Measurements from ENCODE around the gene PREP. TPM values are rescaled to one million over a fixed set of nuclear protein-coding genes. Genes with fewer than 3 reads are reported as not detected.
"Not testable (repeated sequence)": the region's sequence is repeated elsewhere in the genome, so short reads cannot be mapped to it uniquely, and the experiment has no call there.

The PREP gene
- total and polyA plus RNA-seq, 12 donors: 12.3 to 37.4 (median 26.8) TPM

DNA sequence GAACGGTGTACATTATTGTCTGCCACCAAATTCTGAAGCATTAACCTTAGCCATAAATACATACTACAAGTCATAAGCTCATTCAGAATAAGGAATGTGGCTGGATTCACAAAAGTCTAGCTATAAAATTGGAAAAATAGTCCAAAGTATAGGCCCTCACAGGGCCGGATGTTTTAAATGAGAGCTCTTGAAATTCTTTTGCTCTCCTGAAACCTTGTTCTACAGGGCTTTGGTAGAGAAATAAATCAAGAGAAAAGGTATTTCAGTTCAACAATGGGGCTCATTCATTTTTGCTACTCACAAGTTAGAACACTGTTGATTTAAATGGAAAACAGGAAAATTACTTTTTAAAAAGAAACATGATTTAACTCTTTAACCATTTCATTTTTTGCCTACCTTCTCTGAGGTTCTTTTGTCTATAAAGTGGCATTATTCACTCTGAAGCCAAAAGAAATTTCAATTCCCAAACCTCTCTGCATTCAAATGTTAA, 58.0 kb downstream of the PREP start:
- no peaks in the 10 kb centered on the region for H3K27me3 ChIP-seq
- DNase-seq (no peak), ATAC-seq (no peak)
- H3K27ac ChIP-seq: peak overlapping the region in 5 of 10 donors; percentile 58 to 77 (median 74)
- peaks cover 0 to 4% (median 0%) of the 10 kb centered on the region in 11 donors for H3K9me3 ChIP-seq
- H3K36me3 ChIP-seq: peaks cover 0 to 29% (median 3%) of the 10 kb centered on the region in 9 donors
- 79% methylated on average over 2 of the region's 2 CpGs for WGBS, 2 donors
- intact Hi-C loops (cut with DNase I): no loop called here
- H3K4me3 ChIP-seq: no peak overlapping the region
- peaks cover 0 to 16% (median 7%) of the 10 kb centered on the region in 9 donors for H3K4me1 ChIP-seq
- TF ChIP-seq CTCF (IDR thresholded peaks at IDR 0.05): no peak

DNA sequence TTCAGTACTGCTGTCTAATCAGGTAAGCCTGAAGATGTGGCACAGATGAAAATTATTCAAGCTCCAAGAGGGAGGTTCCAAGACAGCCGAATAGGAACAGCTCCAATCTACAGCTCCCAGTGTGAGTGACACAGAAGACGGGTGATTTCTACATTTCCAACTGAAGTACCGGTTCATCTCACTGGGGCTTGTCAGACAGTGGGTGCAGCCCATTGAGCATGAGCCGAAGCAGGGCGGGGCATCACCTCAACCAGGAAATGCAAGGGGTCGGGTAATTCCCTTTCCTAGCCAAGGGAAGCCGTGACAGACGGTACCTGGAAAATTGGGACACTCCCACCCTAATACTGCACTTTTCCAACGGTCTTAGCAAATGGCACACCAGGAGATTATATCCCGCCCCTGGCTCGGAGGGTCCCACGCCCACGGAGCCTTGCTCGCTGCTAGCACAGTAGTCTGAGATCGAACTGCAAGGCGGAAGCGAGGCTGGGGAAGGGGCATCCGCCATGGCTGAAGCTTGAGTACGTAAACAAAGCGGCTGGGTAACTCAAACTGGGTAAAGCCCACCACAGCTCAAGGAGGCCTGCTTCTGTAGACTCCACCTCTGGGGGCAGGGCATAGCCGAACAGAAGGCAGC, 64.4 kb downstream of the PREP start:
- H3K4me1 ChIP-seq; H3K9me3 ChIP-seq; H3K27me3 ChIP-seq; DNase-seq; H3K27ac ChIP-seq; H3K36me3 ChIP-seq; intact Hi-C loops (cut with DNase I); H3K4me3 ChIP-seq; ATAC-seq: not testable (repeated sequence)
- 92 to 97% methylated on average over 21 of the region's 21 CpGs for WGBS, 2 donors

DNA sequence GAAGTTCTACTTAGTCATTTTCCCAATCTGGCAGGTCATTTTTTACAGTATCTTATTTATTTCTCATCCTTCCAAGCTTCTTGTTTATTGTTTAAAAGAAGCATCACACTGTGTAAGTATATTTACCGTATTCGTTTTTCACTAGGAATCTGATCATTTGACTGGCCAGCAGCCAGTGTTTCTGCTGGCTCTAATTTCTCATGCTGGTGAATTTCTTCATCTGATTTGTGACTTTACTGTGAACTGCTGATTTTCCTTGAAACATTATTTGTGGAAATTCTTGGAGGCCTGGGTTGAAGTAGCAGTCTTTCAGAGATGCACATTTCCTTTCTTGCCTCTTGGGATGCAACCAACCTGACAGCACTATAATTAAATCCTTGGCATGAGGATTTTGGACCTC, 65.9 kb downstream of the PREP start:
- DNase-seq: no peak
- intact Hi-C loops (cut with DNase I): no loop called here
- H3K9me3 ChIP-seq: no peaks in the 10 kb centered on the region
- H3K27me3 ChIP-seq: no peaks in the 10 kb centered on the region
- H3K4me1 ChIP-seq: peaks cover 0 to 5% (median 0%) of the 10 kb centered on the region in 9 donors
- no peak for ATAC-seq
- WGBS, 2 donors: 76 to 81% methylated on average over 2 of the region's 2 CpGs
- peaks cover 0 to 23% (median 0%) of the 10 kb centered on the region in 9 donors for H3K36me3 ChIP-seq
- no peak for TF ChIP-seq CTCF (IDR thresholded peaks at IDR 0.05)
- H3K4me3 ChIP-seq: no peak overlapping the region
- H3K27ac ChIP-seq: no peak overlapping the region

GRCh38 chr6:105332576-105332975, 70.3 kb downstream of the PREP start:
- no peak overlapping the region for H3K4me3 ChIP-seq
- DNase-seq (no peak), ATAC-seq (no peak)
- H3K36me3 ChIP-seq: peaks cover 0 to 67% (median 0%) of the 10 kb centered on the region in 9 donors
- no peaks in the 10 kb centered on the region for H3K27me3 ChIP-seq
- H3K27ac ChIP-seq: no peak overlapping the region
- 96 to 98% methylated on average over 4 of the region's 4 CpGs for WGBS, 2 donors
- no peak for TF ChIP-seq CTCF (IDR thresholded peaks at IDR 0.05)
- peaks cover 0 to 13% (median 5%) of the 10 kb centered on the region in 9 donors for H3K4me1 ChIP-seq
- no peaks in the 10 kb centered on the region for H3K9me3 ChIP-seq
- intact Hi-C loops (cut with DNase I): no loop called here

DNA sequence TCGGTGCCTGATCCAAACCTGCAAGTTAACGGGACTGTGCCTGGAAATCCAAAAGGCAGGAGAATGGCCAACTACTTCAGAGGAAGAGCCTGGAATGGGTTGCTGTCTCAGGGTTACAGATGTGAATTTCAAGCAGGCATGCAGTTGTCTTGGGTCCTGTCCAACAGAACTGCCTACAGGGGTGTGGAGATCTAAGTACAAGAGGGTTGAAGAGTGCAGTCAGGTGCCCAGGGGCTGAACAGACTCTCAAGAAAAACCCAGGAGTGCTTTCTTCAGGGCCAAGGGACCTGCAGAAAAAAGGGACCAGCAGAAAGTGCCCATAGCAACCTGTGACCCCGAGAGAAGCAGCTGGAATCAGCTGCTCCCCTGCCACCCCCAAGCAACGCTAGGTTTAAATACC, 71.0 kb downstream of the PREP start:
- no peak for DNase-seq
- no peak overlapping the region for H3K27ac ChIP-seq
- no peaks in the 10 kb centered on the region for H3K27me3 ChIP-seq
- TF ChIP-seq CTCF (IDR thresholded peaks at IDR 0.05): no peak
- peaks cover 0 to 70% (median 0%) of the 10 kb centered on the region in 9 donors for H3K36me3 ChIP-seq
- ATAC-seq: no peak
- H3K4me1 ChIP-seq: peaks cover 0 to 14% (median 9%) of the 10 kb centered on the region in 9 donors
- 83 to 85% methylated on average over 4 of the region's 4 CpGs for WGBS, 2 donors
- no peak overlapping the region for H3K4me3 ChIP-seq
- no peaks in the 10 kb centered on the region for H3K9me3 ChIP-seq
- intact Hi-C loops (cut with DNase I): no loop called here

All from heart right ventricle (tissue), 16 donors.